HG02870 (cell line): ENCODE measurements around the gene DVL1.
A peak's percentile ranks its signal among the peaks of the same experiment; 100 is the strongest.
"Not testable (repeated sequence)": the region's sequence is repeated elsewhere in the genome, so short reads cannot be mapped to it uniquely, and the experiment has no call there.

Experiments used
- ATAC-seq: cut with Tn5 transposase; IDR thresholded peaks from one replicate; pipeline ENCODE4 v1.9.1; 2021; ENCODE audit warnings: mild to moderate bottlenecking, moderate library complexity; ENCODE audit not compliant: unreplicated experiment

The DVL1 gene

GRCh38 chr1:1328254-1328653 lies 21.0 kb downstream of the DVL1 start:
- no peak for ATAC-seq

DNA sequence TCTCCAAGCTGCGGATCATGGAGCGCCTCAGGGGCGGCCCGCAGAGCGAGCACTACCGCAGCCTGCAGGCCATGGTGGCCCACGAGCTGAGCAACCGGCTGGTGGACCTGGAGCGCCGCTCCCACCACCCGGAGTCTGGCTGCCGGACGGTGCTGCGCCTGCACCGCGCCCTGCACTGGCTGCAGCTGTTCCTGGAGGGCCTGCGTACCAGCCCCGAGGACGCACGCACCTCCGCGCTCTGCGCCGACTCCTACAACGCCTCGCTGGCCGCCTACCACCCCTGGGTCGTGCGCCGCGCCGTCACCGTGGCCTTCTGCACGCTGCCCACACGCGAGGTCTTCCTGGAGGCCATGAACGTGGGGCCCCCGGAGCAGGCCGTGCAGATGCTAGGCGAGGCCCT lies 21.9 kb downstream of the DVL1 start:
- ATAC-seq = no peak

- no peak for ATAC-seq
These were observed 23.1 kb downstream of the DVL1 start for GRCh38 chr1:1326075-1326605.

- no peak for ATAC-seq
These were observed 23.7 kb downstream of the DVL1 start for GRCh38 chr1:1325288-1326074.

GRCh38 chr1:1324524-1325287 lies 24.5 kb downstream of the DVL1 start, which contains the start of the genes CPTP and INTS11:
TSS of gene CPTP (plus strand) at chr1:1324802. CDS start at chr1:1326911, 2,109 bp downstream.
TSS of gene INTS11 (minus strand) at chr1:1324660. CDS start at chr1:1324608, 52 bp downstream.
- peak; percentile 62 for ATAC-seq

DNA sequence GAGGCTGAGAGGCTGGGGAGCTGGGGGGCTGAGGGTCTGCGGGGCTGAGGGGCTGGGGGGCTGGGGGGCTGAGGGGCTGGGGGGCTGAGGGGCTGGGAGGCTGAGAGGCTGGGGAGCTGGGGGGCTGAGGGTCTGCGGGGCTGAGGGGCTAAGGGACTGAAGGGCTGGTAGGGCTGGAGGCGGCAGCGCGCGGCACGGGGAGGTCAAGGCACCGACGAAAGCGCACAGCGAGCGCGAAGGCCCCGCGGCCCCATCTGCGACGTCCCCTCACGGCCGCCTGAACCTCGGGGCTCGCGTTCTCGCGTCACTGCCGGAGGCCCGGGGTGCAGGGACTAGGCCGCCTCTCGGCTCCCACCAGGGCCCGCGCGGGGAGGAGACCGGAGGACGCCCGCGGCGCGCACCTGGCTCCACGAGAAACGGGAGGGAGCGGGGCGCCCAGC lies 25.1 kb downstream of the DVL1 start:
- ATAC-seq = peak; percentile 23

- ATAC-seq = no peak
These were observed 26.3 kb downstream of the DVL1 start for GRCh38 chr1:1322952-1323351.

DNA sequence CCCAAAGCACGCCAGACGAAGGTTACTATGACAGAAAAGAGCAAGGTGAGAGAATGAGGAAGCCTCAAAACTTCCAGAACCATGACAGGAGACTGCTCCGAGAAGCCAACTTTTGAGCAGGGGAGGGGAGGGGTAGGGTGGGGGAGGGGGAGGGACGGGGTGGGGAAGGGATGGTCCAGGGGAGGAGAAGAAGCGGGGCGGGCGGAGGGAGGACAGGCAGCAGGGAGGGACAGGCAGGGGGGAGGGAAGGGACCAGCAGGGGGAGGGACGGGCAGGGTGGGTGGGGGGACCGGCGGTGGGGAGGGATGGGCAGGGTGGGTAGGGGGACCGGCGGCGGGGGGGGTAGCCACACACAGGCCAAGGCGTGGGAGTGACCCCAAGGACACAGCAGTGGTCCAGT lies 26.8 kb downstream of the DVL1 start:
- no peak for ATAC-seq

- no peak for ATAC-seq
These were observed 27.7 kb downstream of the DVL1 start for GRCh38 chr1:1321477-1321876.

DNA sequence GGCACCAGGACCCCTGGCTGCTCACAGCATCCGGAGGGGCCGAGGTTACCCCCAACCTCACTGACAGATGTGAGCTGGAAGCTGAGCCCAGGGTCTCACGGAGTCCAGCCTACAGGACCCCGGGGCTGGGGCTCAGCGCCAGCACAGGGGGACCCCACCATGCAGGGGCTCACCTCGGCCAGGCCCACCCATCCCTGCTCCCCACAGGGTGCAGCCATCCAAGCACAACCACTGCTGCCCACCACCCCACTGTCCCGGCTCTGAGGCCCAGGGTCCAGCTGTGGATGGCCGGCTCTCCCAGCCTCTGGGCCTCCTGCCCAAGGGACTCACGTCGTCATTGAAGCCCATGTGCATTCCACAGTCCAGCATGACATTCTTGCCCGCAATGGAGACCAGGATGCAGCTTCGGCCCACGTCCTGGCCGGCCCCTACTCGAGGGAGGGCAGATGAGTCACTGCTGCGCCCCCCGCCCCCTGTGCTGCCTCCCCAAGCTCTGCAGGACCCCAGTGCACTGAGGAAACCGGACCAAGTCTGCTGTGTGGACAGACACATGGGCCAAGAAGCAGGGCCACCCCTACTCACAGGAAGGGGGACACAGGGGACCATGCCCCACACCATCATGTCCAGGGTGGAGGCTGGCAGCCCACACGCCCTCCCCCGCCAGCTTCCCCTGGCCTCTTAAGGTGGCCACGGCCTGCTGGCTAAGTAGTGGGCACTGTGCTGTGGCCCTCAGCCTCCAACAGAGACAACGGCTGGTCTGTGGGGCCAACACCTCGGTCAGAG lies 28.4 kb downstream of the DVL1 start:
- ATAC-seq = no peak

DNA sequence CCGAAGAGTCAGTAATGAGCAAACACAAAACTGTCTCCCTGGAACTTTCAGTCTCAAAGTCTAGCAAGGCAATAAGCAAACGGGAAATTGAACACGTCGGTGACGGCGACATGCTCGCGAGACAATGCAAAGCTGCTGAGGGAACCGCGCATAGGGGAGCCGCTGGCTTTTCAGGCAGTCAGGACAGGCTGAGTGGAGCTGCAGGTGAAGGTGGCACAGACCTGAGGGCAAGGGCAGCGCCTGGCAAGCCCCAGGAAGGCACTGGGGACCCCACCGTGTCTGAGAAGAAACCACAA lies 29.6 kb downstream of the DVL1 start:
- ATAC-seq = no peak

DNA sequence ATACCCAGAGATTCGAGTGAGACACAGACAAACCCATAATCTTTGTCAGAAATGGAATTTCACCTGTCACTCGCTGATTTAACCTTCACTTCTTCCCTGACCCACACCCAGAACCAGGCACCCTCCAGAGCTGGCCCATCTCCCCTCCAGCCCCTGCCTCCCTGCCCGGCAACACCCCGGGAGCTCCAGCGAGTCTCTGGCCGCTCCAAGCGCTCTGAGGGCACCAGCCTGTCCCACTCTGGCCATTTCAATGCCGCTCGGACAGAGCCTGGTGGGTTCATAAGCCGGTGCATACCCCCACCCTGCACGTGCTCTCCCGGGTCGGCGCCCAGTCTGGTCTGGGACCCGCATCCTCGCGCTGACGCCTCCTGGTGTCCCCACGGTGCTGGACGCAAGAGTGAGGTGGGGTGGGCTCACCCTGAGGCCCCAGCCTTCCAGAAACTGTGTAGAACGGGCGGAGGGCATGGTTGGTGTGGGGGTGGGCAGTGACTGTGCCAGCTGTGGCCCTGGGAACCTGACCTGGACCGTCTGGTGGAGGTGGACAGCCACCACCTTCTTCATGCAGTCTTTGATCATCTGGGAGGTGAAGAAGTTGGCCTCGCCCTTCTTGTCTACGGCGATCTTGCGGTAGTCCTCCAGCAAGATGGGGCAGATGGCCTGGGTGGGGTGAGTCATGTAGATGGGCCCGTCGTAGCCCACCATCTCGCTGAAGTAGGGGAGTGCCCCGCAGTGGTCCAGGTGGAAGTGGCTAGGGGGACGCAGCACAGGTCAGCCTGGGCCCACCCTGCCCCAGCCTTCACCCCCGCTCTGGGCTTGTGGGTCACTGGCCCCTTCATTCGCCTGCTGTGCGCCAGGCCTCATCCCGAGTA lies 30.2 kb downstream of the DVL1 start:
- no peak for ATAC-seq

- ATAC-seq = no peak
These were observed 31.0 kb downstream of the DVL1 start for GRCh38 chr1:1318131-1318652.

GRCh38 chr1:1317420-1317819 lies 31.8 kb downstream of the DVL1 start:
- ATAC-seq = no peak

- not testable (repeated sequence) for ATAC-seq
These were observed 33.0 kb downstream of the DVL1 start for GRCh38 chr1:1316199-1316598.

GRCh38 chr1:1315435-1315954 lies 33.7 kb downstream of the DVL1 start:
- no peak for ATAC-seq

GRCh38 chr1:1314678-1315335 lies 34.4 kb downstream of the DVL1 start:
- ATAC-seq = no peak

- no peak for ATAC-seq
These were observed 35.0 kb downstream of the DVL1 start for GRCh38 chr1:1314237-1314586.

GRCh38 chr1:1313500-1314236 lies 35.5 kb downstream of the DVL1 start:
- no peak for ATAC-seq
